Lower leg skin (tissue), 3 donors: ENCODE results near the gene EHBP1.

Experiments used
- CTCF ChIP-seq, 3 donors: fragments of 450-650 bp; IDR thresholded peaks; one replicate each; pipeline ENCODE4 v1.5.1; 2016; ENCODE audit warnings: antibody characterized with exemption in 3 of 3, mild to moderate bottlenecking in 3 of 3, moderate library complexity in 2 of 3
- POLR2A ChIP-seq, 2 donors: fragments of 450-650 bp; IDR thresholded peaks; one replicate each; pipeline ENCODE4 v1.6.1; 2016 to 2017; ENCODE audit warnings: antibody characterized with exemption in 2 of 2, mild to moderate bottlenecking in 1 of 2, moderate library complexity in 1 of 2

GRCh38 chr2:62904344-62904743 lies 198.8 kb downstream of the EHBP1 start:
- TF ChIP-seq POLR2A (IDR thresholded peaks at IDR 0.05) (no peak), CTCF (IDR thresholded peaks at IDR 0.05) (no peak)
